Measurements from ENCODE around the gene CBX4.
A peak's percentile ranks its signal among the peaks of the same experiment; 100 is the strongest.

The CBX4 gene

GRCh38 chr17:79799174-79799537 lies 40.1 kb downstream of the CBX4 start:
- DNase-seq (ENCODE audit: low read depth) = no peak

GRCh38 chr17:79798299-79799173 lies 40.7 kb downstream of the CBX4 start:
- no peak for DNase-seq (ENCODE audit: low read depth)

DNA sequence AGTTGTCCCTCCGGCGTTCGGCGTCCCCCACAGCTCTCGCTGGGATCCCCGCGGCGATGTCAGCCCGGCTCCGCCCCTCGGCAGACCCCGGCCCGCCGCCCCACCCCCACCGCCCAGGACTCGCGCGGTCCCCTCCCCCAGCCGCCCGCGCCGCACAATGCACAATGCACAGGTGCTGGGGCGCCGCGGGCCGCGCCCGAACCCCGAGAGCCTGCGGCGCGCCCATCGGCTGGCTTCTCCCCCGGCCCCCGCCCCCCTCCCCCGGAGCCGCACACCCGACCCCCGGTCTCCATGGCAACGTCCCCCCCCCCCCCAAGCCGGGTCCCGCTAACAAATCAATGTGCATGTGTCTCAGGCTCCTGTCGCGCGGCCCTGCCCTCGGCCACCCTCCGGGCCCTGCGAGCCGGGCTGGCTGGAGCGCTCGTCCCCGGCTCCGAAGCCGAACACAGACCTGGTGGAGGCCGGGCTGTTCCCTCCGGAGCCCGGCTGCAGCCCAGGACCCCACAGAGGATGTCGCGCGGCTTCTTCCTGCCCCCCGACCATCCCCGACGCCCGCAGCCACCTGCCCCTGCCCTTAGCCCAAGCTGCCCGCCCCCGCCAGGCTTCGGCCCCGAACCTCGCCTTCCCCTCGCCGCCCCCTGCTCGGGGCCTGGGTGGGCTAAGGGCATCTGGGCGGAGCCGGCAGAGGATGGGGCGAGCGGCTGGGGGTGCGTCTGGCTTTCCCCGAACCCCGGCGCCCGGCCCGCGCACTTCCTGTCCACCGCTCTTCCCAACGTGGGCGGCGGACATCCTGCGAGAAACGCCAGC lies 41.5 kb downstream of the CBX4 start:
- no peak for DNase-seq (ENCODE audit: low read depth)

- DNase-seq (ENCODE audit: low read depth) = peak; percentile 87
Observed at GRCh38 chr17:79796763-79797491, 42.3 kb downstream of the CBX4 start, which contains the start of gene CBX8. CBX8 (minus strand) TSS chr17:79797077; CDS start chr17:79796998, 79 bp downstream.

DNA sequence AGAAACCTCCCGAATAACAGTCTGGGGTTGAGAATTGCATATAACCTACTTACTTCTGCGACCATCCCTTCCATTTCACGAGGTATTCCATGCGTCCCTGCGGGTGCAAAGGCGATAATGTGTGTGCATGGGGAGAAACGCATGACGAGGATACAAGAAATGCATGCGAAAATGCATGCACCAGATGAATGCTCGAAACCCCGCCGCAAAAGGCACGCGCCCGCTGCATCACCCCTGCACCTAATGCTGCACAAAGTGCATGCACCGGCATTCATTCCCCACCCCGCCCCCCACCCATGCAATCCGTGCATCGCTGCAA lies 42.8 kb downstream of the CBX4 start:
- DNase-seq (ENCODE audit: low read depth) = no peak

DNA sequence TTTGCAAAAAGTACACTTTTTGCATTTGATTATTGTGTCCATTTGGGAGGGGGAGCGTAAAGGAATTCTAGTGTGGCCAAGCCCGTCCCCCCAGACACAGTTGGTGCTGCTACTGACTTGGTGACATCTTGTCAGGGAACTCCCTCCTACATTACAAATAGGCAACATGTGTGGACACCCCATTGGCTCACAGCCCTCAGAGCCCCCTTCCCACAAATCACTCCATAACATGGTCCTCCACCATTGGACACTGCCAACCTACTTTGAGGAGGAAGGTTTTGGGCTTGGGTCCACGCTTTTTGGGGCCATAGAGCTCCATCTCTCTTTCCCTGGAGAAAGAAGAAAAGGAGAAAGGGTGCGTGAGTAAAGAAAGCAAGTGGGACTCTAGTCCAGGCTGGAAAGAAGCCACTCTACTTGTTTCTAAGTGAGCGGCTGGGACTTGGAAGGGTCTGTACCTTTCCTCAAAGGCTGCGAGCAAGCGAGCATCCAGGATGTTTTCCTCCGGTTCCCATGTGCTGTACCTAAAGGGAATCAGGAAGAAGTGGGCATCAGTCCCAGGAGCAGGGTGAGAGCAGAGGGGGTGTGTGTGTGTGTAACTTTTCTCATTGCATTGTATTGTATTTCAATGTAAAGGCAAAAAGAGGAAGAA lies 43.3 kb downstream of the CBX4 start:
- DNase-seq (ENCODE audit: low read depth) = no peak

DNA sequence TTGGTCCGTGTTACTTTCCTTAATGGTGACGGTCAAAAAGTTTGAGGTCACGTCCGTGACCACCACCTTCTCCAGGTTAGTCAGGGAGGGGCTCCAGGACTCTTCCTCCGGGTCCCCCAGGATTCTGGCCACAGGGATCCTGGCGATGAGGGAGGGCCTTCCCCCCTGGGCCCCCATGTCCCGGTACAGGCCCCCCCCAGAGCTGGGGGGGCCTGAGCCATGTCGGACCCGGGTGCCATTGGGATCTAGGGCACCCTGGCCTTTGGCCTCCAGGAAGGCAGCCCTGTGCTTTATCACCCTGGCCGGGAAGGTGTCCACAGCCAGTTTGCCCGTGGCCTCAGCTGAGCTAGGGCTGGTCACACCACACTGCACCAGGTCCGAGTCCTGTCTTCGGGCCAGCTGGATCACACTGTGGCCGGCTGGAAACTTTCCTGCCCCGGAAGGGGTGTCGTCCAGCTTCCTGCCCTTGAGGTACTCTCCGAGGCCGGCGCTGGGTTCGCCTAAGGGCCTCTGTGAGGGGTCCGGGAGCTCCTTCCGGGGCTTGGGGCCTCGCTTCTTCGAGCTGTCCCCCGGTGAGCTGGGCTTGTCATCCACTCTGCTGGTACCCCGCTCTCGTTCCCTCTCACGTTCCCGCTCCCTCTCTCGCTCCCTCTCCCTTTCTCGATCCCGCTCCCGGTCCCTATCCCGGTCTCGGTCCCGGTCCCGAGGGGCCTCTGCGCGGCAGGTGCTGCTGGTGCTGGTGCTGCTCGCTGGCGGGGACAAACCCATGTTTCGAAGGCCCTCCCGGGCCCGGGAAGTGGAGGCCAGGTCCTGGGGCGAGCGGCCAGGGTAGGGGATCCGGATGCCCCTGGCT lies 44.4 kb downstream of the CBX4 start:
- DNase-seq (ENCODE audit: low read depth) = no peak

DNA sequence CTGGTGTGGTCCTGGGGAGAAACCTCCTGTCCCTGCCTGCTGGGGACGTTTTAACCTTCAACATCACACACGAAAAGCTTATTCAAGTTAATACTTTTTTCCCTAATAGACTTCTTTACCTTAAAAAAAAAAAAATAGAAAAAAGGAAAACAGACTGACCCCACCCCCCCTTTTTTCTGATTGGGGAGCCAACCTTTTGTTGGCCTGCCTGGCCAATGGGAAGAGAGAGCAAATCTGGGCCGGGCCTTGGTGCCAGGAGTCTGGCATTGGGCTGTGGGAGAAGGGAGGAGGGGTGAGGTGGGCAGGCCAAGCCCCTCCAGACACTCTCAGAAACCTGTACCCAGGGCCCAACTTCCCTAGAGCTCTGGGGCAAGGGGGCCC lies 45.3 kb downstream of the CBX4 start:
- DNase-seq (ENCODE audit: low read depth) = no peak

GRCh38 chr17:79792984-79793923 lies 46.0 kb downstream of the CBX4 start:
- peak; percentile 93 for DNase-seq (ENCODE audit: low read depth)

DNA sequence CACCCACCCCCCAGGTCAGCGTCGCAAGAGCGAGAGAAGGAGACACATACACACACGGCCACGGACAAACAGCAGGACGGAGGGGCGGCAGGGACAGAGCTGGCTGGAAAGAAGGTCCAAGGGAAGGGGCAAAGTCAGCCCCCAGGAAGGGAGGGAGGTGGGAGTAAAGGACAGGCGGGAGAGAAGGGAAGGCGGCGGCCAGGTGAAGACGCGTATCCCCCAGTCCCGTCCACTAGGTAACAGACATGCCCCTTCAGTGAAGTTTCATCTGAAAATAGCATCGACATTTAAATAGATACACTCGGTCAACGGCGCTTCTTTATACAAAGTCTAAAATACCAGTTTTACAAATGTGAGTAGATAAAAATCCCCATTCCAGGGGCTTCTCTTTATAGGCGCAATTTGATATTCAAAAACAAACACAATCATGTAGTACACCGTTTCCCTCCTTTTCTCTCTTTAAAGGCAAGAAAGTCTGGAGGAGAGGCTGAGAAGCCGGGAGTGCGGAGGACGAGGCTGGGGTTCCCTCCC lies 46.8 kb downstream of the CBX4 start:
- DNase-seq (ENCODE audit: low read depth) = no peak

DNA sequence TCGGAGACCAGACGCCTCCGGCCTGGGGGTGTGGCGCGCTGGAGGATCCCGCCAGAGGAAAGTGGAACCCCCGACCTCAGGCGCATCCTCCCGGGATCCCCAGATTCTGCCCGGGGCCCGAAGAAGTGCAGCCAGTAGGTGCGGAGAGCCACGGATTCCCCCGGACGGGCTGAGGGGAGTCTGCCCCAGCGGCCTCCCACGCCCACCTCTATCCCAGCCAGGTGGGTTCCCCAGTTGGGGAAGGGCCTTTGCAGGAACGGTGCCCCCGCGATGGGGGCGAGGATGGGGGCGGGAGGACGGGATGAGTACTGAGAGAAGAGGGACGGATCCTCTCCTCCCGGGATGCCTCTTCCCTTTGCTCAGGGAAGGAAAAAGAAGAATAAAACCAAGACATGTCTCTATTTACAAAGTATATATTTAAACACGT lies 47.5 kb downstream of the CBX4 start:
- DNase-seq (ENCODE audit: low read depth) = no peak

DNA sequence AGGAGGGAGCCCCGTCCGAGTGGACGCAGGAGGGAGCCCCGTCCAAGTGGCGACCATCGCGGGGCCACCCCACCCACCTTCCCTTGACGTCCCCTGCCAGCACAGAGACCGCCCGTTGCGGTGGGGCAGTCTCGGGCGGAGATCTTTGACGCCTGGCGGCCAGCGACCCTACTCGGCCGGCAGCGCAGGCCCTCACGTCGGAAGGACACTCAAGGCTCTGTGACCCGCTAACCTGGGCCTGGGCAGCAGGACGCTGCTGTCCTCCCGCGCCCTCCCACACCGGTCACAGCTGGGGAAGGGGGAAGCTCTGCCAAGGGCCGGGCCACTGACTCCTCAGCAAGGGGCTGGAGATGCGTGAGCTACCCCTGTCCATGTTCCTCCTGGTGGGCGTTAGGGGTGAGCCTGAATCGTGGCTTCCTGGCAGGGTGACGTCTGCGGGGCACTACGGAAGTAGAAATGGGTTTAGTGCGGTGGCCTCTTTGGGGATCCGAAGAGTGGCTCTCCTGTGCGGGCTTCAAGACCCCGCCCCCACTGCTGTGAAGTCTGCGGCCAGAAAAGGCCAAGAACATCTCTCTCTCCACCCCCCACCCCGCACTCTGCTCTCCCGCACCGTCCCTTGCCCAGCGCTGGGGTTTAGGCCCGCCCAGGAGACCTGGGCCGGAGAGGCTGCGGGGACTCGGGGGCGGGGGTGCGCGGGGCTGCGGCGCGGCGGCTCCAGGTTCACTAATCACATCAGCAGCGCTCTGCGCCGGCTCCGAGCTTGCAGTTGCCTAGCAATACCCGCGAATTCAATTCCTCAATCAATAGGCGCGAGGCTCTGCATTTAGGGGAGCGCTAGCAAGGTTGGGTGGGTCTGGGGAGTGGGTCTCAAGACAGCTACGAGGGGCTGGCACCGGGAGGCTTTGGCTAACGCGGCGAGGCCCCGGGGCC lies 48.2 kb downstream of the CBX4 start:
- DNase-seq (ENCODE audit: low read depth) = no peak

GRCh38 chr17:79789943-79790804 lies 49.1 kb downstream of the CBX4 start:
- no peak for DNase-seq (ENCODE audit: low read depth)

DNA sequence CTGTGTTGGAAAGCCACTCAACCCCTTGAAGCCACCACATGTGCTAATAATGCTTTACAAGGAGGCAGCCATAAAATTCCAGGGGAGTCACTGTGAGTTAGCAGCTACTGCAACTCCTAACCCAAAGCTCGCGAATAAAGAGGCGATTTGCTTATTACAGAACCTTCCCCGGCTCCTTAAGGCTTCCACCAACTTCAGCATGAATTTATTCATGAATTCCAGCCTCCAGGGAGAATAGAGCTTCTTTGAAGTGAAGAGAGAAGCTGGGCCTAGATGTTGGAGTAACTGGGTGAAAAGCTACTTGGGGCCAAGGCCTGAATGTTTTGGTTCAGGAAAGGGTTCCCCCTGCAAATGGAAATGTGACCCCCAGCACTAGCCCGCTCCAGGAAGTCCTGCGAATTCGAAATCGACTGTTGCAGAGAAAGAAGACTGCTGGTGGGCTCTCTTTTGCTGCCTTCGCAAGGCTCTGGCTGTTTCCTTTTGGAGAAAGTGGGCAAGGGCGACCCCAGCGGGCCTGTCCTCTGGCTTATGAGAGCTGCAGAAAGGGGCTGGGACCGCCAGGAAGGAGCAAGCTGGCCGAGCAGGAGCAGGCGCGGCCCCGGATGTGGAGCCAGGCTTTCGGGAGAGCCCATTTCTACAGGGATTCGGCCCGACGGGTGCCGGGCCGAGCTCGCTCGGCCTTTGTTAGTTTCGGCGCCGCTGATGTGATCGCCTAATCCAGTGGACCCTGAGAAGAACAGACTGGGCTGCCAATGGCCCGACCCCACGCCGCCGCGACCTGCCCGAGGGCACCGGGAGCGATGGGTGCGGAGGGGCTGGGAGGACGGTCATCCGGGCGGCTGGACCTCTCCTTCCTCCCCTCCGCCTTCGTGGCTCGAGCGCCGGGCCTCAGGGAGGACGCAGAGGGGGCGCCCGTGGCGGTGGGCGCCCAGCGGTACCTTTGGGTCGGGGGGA lies 50.0 kb downstream of the CBX4 start:
- DNase-seq (ENCODE audit: low read depth) = no peak

DNA sequence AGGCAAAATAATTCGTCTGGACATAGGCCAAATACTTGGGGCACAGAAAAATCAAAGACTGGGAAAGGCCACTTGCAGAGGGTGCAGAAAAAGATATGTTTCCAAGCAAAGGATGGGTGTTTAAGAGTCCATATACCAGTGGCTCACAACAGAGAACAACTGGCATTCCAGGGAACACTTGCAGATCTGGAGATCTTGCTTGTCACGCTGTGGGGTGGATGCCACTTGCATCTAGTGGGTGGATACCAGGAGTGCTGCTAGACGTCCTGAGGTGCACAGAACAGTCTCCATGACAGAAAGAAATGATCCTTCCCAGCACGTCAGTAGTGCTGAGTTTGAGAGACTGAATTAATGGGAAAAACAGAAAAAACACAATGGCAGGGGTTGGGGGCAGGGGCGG lies 50.8 kb downstream of the CBX4 start:
- no peak for DNase-seq (ENCODE audit: low read depth)

DNA sequence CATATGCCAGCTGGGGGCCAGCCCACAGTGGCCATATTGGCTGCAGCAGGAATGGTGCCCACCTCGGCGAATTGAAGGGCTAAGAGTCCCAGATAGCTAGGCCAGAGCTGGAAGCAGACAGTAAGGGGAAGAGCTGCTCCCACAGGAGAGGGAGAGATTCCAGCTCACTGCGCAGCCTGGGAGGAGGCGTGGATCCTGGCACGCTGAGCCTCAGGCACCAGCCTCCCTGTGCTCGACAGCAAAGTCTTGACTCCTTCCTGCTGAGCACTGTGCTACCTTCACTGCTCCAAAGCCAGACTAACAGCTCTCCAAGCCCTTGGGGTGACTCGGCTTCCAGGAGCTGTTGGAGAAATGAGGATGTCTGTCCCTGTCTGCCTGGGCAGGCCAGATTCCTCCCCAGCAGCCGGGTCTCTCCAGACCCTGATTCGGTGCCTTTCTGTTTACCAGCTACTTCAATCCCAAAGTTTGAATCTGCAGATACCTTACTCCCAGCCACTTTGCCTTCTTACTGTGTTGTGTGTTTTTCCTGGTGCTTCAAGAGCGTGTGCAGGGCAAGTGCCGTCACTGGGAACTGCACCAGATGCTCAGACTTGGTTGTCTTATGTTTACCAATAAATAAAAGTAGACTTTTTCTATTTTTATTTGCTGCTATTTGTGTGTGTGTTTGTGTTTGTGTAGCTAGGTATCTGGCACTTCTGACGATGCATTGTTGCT lies 52.2 kb downstream of the CBX4 start:
- DNase-seq (ENCODE audit: low read depth) = no peak

Data from GM04503 (cell line).